Measurements from ENCODE around the gene TEX13D. TPM values are rescaled to one million over a fixed set of nuclear protein-coding genes. Genes with fewer than 3 reads are reported as not detected.

TEX13D gene
- total and polyA plus RNA-seq, 9 of the 15 experiments (the other 6 are each of a cell fraction or from before 2014, with no cell fraction given): 0.06 TPM; not detected in 8

DNA sequence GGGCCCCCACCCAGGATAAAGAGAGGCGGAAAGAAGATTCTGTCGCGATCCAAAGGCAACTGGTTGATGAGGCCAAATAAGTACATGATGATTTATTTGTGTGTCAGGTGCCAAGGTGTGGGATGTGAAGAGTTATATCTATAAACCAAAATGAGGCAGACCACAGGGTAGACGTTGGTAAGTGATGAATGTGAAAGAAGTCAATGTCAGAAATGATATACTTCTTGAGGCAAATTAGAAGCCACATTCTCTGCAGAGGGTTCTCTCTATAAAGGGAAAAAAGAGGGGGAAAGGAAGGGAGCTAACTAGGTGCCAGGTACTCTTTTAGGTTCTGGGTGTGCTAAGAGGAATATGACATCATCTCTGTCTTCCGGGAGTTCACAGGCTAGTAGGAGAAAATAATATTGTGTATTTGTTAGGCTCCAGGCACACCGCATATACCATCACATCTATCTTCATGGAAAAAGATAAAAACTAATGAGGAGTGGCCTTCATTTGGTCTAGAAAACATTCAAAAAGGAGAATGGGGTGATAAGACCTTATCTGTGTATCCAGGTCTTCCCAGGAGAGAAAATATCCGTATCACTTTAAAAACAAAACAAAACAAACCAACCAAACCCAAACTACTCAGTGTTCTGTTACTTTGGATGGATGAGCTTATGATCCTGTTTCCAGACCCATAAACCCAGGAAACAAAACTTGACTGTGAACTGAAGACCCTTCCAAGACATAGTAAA, 9.1 kb downstream of the TEX13D start (continued):
- TF ChIP-seq, protein P1, sequence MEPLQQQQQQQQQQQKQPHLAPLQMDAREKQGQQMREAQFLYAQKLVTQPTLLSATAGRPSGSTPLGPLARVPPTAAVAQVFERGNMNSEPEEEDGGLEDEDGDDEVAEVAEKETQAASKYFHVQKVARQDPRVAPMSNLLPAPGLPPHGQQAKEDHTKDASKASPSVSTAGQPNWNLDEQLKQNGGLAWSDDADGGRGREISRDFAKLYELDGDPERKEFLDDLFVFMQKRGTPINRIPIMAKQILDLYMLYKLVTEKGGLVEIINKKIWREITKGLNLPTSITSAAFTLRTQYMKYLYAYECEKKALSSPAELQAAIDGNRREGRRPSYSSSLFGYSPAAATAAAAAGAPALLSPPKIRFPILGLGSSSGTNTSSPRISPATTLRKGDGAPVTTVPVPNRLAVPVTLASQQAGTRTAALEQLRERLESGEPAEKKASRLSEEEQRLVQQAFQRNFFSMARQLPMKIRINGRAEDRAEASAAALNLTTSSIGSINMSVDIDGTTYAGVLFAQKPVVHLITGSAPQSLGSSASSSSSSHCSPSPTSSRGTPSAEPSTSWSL (CRISPR knock-in tag; IDR thresholded peaks at IDR 0.05; ENCODE audit: borderline replicate concordance): no peak
- TF ChIP-seq, protein P2, sequence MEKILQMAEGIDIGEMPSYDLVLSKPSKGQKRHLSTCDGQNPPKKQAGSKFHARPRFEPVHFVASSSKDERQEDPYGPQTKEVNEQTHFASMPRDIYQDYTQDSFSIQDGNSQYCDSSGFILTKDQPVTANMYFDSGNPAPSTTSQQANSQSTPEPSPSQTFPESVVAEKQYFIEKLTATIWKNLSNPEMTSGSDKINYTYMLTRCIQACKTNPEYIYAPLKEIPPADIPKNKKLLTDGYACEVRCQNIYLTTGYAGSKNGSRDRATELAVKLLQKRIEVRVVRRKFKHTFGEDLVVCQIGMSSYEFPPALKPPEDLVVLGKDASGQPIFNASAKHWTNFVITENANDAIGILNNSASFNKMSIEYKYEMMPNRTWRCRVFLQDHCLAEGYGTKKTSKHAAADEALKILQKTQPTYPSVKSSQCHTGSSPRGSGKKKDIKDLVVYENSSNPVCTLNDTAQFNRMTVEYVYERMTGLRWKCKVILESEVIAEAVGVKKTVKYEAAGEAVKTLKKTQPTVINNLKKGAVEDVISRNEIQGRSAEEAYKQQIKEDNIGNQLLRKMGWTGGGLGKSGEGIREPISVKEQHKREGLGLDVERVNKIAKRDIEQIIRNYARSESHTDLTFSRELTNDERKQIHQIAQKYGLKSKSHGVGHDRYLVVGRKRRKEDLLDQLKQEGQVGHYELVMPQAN (IDR thresholded peaks at IDR 0.05; ENCODE audit: borderline replicate concordance): no peak
- TF ChIP-seq ATF7 (IDR thresholded peaks at IDR 0.05) (peak; percentile 50; the same call in 1 of the 2 replicates), NCOR1 (IDR thresholded peaks at IDR 0.05) (peak; percentile 20; the same call in 1 of the 2 replicates), MEIS2 (IDR thresholded peaks at IDR 0.05; ENCODE audit: partially characterized antibody) (peak; percentile 33), CBFA2T3 (IDR thresholded peaks at IDR 0.05) (peak; percentile 51; the same call in 1 of the 2 replicates), SOX6 (IDR thresholded peaks at IDR 0.05) (peak; percentile 29; the same call in 1 of the 2 replicates)
- TF ChIP-seq, protein P3, sequence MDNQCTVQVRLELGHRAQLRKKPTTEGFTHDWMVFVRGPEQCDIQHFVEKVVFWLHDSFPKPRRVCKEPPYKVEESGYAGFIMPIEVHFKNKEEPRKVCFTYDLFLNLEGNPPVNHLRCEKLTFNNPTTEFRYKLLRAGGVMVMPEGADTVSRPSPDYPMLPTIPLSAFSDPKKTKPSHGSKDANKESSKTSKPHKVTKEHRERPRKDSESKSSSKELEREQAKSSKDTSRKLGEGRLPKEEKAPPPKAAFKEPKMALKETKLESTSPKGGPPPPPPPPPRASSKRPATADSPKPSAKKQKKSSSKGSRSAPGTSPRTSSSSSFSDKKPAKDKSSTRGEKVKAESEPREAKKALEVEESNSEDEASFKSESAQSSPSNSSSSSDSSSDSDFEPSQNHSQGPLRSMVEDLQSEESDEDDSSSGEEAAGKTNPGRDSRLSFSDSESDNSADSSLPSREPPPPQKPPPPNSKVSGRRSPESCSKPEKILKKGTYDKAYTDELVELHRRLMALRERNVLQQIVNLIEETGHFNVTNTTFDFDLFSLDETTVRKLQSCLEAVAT (IDR thresholded peaks at IDR 0.05): no peak

All from K562 (cell line).